Uterus (tissue), 2 donors: ENCODE measurements around the gene GALNTL6.

ENCODE experiments used
- POLR2A ChIP-seq, 2 donors: fragments of 450-650 bp; IDR thresholded peaks; one replicate each; pipeline ENCODE4 v1.6.1; 2016; ENCODE audit warnings: antibody characterized with exemption in 2 of 2, mild to moderate bottlenecking in 1 of 2, moderate library complexity in 1 of 2
- TF ChIP-seq, protein P1 (sequence below), 4 experiments: fragments of 200-600 bp in 2 of 4; fragments of 450-650 bp in 2 of 4; sonication (generic) in 2 of 4; IDR thresholded peaks; one replicate each; pipeline ENCODE4 v1.5.1; 2016 to 2019; ENCODE audit warnings: antibody characterized with exemption in 4 of 4, mild to moderate bottlenecking in 2 of 4, moderate library complexity in 1 of 4

DNA sequence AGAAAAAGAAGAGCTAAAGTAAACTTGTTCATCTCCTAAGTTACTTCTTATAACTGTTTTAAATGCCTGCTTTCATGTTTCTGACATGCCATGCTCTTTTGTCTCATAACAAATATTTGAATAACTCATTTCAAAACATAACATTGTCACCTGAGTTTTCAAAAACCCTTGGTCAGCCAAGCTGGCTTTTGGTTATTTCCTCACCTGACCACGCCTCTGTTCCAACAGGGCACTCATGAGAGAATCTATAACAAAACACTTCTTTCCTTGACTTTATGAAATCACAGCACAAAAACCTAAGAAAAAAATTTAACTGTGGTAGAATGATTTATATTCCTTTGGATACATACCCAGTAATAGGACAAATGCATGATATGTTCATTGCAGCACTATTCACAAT lies 1182.5 kb downstream of the GALNTL6 start:
- TF ChIP-seq, protein P1, sequence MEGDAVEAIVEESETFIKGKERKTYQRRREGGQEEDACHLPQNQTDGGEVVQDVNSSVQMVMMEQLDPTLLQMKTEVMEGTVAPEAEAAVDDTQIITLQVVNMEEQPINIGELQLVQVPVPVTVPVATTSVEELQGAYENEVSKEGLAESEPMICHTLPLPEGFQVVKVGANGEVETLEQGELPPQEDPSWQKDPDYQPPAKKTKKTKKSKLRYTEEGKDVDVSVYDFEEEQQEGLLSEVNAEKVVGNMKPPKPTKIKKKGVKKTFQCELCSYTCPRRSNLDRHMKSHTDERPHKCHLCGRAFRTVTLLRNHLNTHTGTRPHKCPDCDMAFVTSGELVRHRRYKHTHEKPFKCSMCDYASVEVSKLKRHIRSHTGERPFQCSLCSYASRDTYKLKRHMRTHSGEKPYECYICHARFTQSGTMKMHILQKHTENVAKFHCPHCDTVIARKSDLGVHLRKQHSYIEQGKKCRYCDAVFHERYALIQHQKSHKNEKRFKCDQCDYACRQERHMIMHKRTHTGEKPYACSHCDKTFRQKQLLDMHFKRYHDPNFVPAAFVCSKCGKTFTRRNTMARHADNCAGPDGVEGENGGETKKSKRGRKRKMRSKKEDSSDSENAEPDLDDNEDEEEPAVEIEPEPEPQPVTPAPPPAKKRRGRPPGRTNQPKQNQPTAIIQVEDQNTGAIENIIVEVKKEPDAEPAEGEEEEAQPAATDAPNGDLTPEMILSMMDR (IDR thresholded peaks at IDR 0.05): no peak
- TF ChIP-seq POLR2A (IDR thresholded peaks at IDR 0.05): no peak
